Measurements from ENCODE around the gene AGTPBP1.

Gene AGTPBP1

DNA sequence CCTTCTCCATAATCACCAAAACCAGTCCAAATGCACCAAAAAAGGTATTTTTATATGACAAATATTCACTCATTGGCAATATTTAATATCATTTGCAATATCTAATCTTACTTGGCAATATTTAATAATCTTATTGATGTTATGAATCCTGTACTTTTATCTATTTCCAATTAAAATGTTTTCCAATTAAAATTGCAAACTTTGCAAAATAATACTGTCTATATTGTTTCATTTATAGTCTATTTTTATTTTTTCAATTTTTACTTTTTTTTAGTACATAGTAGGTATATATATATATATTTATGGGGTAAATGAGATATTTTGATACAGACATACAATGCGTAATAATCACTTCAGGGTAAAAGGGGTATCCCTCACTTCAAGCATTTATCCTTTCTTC is 109.9 kb downstream of the AGTPBP1 start:
- TF ChIP-seq, protein P1, sequence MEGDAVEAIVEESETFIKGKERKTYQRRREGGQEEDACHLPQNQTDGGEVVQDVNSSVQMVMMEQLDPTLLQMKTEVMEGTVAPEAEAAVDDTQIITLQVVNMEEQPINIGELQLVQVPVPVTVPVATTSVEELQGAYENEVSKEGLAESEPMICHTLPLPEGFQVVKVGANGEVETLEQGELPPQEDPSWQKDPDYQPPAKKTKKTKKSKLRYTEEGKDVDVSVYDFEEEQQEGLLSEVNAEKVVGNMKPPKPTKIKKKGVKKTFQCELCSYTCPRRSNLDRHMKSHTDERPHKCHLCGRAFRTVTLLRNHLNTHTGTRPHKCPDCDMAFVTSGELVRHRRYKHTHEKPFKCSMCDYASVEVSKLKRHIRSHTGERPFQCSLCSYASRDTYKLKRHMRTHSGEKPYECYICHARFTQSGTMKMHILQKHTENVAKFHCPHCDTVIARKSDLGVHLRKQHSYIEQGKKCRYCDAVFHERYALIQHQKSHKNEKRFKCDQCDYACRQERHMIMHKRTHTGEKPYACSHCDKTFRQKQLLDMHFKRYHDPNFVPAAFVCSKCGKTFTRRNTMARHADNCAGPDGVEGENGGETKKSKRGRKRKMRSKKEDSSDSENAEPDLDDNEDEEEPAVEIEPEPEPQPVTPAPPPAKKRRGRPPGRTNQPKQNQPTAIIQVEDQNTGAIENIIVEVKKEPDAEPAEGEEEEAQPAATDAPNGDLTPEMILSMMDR (IDR thresholded peaks at IDR 0.05; ENCODE audit: low read length, missing control alignments) = no peak
- no peak for DNase-seq (ENCODE audit: low read depth)

GRCh38 chr9:85630676-85631075 is 111.1 kb downstream of the AGTPBP1 start:
- TF ChIP-seq, protein P1 (IDR thresholded peaks at IDR 0.05; ENCODE audit: low read length, missing control alignments) = no peak
- DNase-seq (ENCODE audit: low read depth) = no peak
- H3K4me3 ChIP-seq (replicated peaks; ENCODE audit: low read depth, low read length) = no peak overlapping the region

More for the DNA sequence above, 109.9 kb downstream of the AGTPBP1 start:
- no peak overlapping the region for H3K4me3 ChIP-seq (replicated peaks; ENCODE audit: low read depth, low read length)

DNA sequence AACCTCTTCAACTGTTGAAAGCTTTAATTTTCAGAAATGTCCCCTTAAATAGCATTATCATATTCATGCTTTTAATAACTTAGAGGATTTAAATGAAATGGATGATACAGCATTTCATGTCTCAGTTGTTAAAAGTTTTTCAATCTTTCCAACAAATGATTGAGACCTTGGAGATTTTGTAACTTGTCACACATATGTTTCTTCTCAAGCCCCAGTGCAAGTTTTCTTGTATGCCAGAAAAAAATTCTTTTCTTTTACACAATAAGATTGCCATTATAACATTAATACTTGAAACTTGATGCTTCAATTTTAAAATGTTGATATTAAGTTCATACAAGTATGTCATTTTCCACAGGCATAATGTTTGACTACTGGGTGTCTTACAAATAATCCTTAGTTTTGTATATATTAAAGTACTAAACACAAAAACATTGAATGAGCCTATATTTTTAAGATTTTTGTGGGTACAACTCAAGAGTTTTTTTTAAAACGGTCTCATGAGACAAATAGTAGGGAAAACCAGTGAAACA is 124.5 kb downstream of the AGTPBP1 start:
- DNase-seq (ENCODE audit: low read depth) = no peak
- TF ChIP-seq, protein P1 (IDR thresholded peaks at IDR 0.05; ENCODE audit: low read length, missing control alignments) = no peak

GRCh38 chr9:85615792-85616191 is 126.0 kb downstream of the AGTPBP1 start:
- no peak for DNase-seq (ENCODE audit: low read depth)
- TF ChIP-seq, protein P1 (IDR thresholded peaks at IDR 0.05; ENCODE audit: low read length, missing control alignments) = no peak

More for the DNA sequence above, 124.5 kb downstream of the AGTPBP1 start:
- no peak overlapping the region for H3K4me3 ChIP-seq (replicated peaks; ENCODE audit: low read depth, low read length)

DNA sequence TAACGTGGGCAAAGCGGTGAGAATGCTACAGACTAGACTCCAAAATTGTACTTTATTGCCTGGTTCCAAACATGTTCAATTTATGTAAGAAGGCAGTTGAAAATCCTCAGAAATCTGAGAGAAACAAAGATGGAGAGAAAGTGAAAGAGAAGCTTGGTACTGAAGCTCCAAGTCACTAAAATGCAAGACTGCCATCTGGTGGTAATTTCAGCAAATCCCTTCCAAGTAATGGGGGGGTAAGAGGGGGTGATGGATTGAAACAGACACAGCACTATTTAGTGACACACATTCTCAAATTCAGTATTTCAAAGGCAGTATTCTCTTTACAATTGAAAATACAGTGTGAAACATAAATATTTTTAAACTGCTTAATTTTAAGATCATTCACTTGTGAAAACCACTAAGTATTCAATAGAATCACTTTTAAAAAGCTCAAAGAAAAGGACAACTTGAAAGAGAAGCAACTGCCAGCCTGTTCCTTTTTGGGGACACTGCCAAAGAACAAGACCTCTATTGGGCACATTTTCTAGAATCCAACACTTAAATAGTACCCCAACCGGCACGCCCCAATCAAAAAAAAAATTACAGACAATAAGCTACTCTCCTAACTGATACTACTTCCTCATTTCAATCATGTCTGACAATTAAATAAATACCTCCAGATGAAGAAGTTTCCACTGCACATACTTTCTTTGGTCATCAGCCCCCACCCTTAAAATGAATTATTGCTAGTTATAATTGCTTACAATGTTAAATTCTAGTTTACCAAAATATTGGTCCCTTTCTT is 131.5 kb downstream of the AGTPBP1 start:
- DNase-seq (ENCODE audit: low read depth) = peak; percentile 90
- H3K4me3 ChIP-seq (replicated peaks; ENCODE audit: low read depth, low read length) = peak overlapping the region; percentile 33
- TF ChIP-seq, protein P1 (IDR thresholded peaks at IDR 0.05; ENCODE audit: low read length, missing control alignments) = peak; percentile 87

More at GRCh38 chr9:85615792-85616191, 126.0 kb downstream of the AGTPBP1 start:
- no peak overlapping the region for H3K4me3 ChIP-seq (replicated peaks; ENCODE audit: low read depth, low read length)

DNA sequence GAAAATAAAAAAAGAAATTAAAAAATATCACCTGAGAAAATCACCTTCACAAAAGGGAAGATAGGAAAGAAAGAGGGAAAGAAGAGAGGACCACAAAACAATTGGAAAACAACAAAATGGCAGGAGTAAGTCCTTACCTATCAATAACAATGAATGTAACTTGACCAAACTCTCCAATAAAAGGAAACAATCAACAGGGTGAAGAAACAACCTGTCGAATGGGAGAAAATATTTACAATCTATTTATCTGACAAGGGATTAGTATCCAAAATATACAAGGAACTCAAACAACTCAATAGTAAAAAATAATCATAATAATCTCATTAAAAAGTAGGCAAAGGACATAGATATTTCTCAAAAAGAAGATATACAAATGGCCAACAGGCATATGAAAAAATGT is 135.8 kb downstream of the AGTPBP1 start:
- H3K4me3 ChIP-seq (replicated peaks; ENCODE audit: low read depth, low read length) = no peak overlapping the region
- DNase-seq (ENCODE audit: low read depth) = no peak
- TF ChIP-seq, protein P1 (IDR thresholded peaks at IDR 0.05; ENCODE audit: low read length, missing control alignments) = no peak

Measured in fibroblast of pulmonary artery (primary cell).